ENCODE measurements around the gene TMEM221. TPM values are rescaled to one million over a fixed set of nuclear protein-coding genes. Genes with fewer than 3 reads are reported as not detected.
A peak's percentile ranks its signal among the peaks of the same experiment; 100 is the strongest.

TMEM221 gene
- total and polyA plus RNA-seq, 9 of the 15 experiments (the other 6 are each of a cell fraction or from before 2014, with no cell fraction given), result 0.06 to 0.35 TPM; not detected in 7

DNA sequence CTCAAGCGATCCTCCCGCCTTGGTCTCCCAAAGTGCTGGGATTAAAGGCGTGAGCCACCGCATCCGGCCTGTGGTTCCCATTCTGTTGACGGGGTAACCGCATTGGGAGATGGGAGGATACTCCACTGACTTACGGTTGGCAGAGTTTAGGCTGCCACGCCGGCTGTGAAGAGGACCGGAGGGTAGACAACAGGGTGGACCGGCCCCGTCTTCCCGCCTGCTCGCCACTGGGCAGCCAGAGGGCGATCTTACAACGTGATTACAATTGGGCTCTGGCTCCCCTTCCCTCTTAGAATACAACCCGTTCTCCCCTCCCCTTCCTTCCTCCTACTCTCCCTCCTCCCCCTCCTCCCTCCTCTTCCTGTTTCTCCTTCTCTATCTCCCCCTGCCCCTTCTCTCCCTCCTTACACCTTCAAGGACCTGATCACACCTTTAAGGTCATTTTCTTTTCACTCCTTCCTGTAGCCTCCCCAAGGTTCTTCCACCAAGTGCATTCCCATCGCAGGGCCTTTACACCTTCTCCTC, 53.5 kb downstream of the TMEM221 start (continued):
- TF ChIP-seq PURB (CRISPR knock-in tag; IDR thresholded peaks at IDR 0.05; ENCODE audit: low read depth) (no peak), NFE2 (IDR thresholded peaks at IDR 0.05; ENCODE audit: low read depth) (no peak), KLF1 (tag; IDR thresholded peaks at IDR 0.05) (0 out of 2 replicates have a peak, but pooled peaks have one; percentile 18), BCL6 (CRISPR knock-in tag; IDR thresholded peaks at IDR 0.05) (no peak), ARID1B (IDR thresholded peaks at IDR 0.05) (peak; percentile 63), RFX7 (CRISPR knock-in tag; IDR thresholded peaks at IDR 0.05) (no peak), TBL1XR1 (IDR thresholded peaks at IDR 0.05; ENCODE audit: low read length in 2 of 2) (no peak), HDAC3 (IDR thresholded peaks at IDR 0.05; ENCODE audit: borderline replicate concordance, partially characterized antibody) (no peak), MYBL2 (IDR thresholded peaks at IDR 0.05; ENCODE audit: low read depth) (no peak), MYBL2 (CRISPR knock-in tag; IDR thresholded peaks at IDR 0.05; ENCODE audit: borderline replicate concordance) (no peak), ZNF263 (CRISPR knock-in tag; IDR thresholded peaks at IDR 0.05; ENCODE audit: borderline replicate concordance) (peak; percentile 100), MEF2A (IDR thresholded peaks at IDR 0.05; ENCODE audit: control insufficient read depth, low read depth, low read length) (no peak), NR2F6 (CRISPR knock-in tag; IDR thresholded peaks at IDR 0.05) (no peak), FIP1L1 (IDR thresholded peaks at IDR 0.05; ENCODE audit: low read depth, low read length, poor library complexity, severe bottlenecking) (no peak), ZNF589 (CRISPR knock-in tag; IDR thresholded peaks at IDR 0.05; ENCODE audit: low read depth) (no peak), ZNF316 (IDR thresholded peaks at IDR 0.05) (no peak), DACH1 (IDR thresholded peaks at IDR 0.05; ENCODE audit: partially characterized antibody) (peak; percentile 25), POU5F1 (IDR thresholded peaks at IDR 0.05; ENCODE audit: borderline replicate concordance, low read depth, low read length, partially characterized antibody) (no peak)
- TF ChIP-seq, protein P1, sequence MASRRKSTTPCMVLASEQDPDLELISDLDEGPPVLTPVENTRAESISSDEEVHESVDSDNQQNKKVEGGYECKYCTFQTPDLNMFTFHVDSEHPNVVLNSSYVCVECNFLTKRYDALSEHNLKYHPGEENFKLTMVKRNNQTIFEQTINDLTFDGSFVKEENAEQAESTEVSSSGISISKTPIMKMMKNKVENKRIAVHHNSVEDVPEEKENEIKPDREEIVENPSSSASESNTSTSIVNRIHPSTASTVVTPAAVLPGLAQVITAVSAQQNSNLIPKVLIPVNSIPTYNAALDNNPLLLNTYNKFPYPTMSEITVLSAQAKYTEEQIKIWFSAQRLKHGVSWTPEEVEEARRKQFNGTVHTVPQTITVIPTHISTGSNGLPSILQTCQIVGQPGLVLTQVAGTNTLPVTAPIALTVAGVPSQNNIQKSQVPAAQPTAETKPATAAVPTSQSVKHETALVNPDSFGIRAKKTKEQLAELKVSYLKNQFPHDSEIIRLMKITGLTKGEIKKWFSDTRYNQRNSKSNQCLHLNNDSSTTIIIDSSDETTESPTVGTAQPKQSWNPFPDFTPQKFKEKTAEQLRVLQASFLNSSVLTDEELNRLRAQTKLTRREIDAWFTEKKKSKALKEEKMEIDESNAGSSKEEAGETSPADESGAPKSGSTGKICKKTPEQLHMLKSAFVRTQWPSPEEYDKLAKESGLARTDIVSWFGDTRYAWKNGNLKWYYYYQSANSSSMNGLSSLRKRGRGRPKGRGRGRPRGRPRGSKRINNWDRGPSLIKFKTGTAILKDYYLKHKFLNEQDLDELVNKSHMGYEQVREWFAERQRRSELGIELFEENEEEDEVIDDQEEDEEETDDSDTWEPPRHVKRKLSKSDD (conservative IDR thresholded peaks at IDR 0.05; ENCODE audit: low read length), result no peak
- TF ChIP-seq, protein P2, sequence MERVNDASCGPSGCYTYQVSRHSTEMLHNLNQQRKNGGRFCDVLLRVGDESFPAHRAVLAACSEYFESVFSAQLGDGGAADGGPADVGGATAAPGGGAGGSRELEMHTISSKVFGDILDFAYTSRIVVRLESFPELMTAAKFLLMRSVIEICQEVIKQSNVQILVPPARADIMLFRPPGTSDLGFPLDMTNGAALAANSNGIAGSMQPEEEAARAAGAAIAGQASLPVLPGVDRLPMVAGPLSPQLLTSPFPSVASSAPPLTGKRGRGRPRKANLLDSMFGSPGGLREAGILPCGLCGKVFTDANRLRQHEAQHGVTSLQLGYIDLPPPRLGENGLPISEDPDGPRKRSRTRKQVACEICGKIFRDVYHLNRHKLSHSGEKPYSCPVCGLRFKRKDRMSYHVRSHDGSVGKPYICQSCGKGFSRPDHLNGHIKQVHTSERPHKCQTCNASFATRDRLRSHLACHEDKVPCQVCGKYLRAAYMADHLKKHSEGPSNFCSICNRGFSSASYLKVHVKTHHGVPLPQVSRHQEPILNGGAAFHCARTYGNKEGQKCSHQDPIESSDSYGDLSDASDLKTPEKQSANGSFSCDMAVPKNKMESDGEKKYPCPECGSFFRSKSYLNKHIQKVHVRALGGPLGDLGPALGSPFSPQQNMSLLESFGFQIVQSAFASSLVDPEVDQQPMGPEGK (CRISPR knock-in tag; IDR thresholded peaks at IDR 0.05; ENCODE audit: borderline replicate concordance), result no peak
- TF ChIP-seq, protein P3, sequence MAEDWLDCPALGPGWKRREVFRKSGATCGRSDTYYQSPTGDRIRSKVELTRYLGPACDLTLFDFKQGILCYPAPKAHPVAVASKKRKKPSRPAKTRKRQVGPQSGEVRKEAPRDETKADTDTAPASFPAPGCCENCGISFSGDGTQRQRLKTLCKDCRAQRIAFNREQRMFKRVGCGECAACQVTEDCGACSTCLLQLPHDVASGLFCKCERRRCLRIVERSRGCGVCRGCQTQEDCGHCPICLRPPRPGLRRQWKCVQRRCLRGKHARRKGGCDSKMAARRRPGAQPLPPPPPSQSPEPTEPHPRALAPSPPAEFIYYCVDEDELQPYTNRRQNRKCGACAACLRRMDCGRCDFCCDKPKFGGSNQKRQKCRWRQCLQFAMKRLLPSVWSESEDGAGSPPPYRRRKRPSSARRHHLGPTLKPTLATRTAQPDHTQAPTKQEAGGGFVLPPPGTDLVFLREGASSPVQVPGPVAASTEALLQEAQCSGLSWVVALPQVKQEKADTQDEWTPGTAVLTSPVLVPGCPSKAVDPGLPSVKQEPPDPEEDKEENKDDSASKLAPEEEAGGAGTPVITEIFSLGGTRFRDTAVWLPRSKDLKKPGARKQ (CRISPR knock-in tag; IDR thresholded peaks at IDR 0.05), result no peak
- TF ChIP-seq, protein P4, sequence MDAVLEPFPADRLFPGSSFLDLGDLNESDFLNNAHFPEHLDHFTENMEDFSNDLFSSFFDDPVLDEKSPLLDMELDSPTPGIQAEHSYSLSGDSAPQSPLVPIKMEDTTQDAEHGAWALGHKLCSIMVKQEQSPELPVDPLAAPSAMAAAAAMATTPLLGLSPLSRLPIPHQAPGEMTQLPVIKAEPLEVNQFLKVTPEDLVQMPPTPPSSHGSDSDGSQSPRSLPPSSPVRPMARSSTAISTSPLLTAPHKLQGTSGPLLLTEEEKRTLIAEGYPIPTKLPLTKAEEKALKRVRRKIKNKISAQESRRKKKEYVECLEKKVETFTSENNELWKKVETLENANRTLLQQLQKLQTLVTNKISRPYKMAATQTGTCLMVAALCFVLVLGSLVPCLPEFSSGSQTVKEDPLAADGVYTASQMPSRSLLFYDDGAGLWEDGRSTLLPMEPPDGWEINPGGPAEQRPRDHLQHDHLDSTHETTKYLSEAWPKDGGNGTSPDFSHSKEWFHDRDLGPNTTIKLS (IDR thresholded peaks at IDR 0.05; ENCODE audit: borderline replicate concordance, low read depth), result peak; percentile 95

Data from K562 (cell line).